ENCODE data around the gene PLXNB2.

DNA sequence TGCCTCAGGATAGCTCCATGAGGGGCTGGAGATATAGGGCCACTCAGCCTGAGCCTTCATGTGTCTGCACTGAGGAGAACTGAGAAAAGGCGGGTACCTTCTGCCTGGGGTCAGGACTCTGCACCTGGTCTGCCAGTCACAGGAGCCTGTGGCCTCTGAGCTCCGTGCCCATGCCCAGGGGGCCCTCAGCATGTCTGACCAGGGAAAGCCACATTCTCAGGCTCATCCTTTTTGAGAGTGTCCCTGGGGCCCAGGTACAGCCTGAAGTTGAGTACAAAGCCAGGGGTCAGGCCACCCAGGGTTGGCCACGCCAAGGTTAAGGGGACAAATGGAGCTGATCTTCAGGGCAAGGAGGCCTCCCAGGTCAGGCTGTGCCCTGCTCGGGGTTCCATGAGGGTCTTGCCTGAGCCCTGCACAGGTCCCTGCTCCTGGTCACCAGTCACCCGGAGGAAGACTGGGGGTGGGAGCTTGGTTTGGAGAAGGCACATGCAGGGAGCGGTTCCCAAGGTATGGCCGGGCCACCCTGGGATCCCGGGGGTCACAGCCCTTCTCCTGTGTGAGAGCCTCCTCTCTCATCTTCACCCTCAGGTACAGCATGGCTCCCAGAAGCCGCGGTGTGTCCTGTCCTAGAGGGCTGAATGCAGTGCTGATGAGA is 13.4 kb upstream of the PLXNB2 start:
- TF ChIP-seq CTCF (conservative IDR thresholded peaks at IDR 0.05) (no peak), ZFX (IDR thresholded peaks at IDR 0.05) (no peak)
